ENCODE measurements around the gene CIAO3.
A peak's percentile ranks its signal among the peaks of the same experiment; 100 is the strongest.

DNA sequence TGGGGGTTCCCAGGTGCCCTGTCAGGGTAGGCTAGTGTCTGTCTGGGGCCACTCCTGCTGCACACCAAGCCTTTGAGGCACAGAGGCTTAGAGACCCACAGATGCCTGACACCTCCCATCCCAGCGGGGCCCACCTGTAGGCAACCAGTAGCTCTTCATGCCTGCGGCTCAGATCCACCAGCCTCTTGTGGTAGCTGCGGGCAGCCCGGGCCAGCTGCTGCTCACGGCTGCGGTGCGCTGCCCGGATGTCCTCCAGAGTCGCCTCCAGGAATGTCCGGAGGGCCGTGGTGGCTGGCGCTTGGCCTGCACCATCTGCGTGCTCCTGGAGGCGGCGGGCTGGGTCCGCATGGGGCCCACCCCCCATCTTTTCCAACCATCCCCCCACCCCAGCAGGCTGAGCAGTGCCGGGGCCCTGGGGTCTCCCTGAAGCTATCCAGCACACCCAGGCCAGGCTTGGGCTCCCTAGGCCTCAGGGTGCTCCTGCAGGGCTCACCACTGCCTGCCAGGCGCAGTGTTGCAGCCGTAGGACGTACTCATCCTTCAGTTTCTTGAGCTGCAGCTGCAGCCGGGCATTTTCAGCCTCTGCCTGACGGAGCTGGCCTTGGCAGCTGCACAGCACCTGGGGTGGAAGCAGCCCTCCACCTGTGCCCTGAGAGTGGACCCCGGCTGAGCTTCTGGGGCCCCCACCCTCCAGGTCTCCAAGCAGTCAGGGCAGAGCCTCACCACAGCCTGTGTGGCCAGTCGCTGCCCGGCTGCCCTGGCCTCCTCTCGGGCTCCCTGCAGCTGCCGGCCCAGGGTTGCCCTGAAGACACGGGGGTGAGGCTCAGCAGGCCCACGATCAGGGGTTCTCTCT, 16.4 kb downstream of the CIAO3 start:
- TF ChIP-seq POLR2A (IDR thresholded peaks at IDR 0.05; ENCODE audit: low read depth, low read length) (peak; percentile 27; the same call in 1 of the 2 replicates), TAF1 (IDR thresholded peaks at IDR 0.05; ENCODE audit: borderline replicate concordance, low read depth, low read length) (no peak), POLR2AphosphoS5 (IDR thresholded peaks at IDR 0.05; ENCODE audit: low read depth, low read length) (no peak)
